Ishikawa (cell line): Measurements from ENCODE around the gene NSMCE1.

Experiments
- RAD21 ChIP-seq: IDR thresholded peaks from 2 replicates; pipeline ENCODE4 v1.6.1; 2012; ENCODE audit warnings: low read depth
- TAF1 ChIP-seq: IDR thresholded peaks from 2 replicates; pipeline ENCODE4 v1.6.1; 2012; ENCODE audit warnings: low read depth, mild to moderate bottlenecking
- TEAD4 ChIP-seq: IDR thresholded peaks from 2 replicates; pipeline ENCODE4 v1.6.1; 2012
- YY1 ChIP-seq: IDR thresholded peaks from 2 replicates; pipeline ENCODE4 v1.6.1; 2012; ENCODE audit warnings: low read depth
- TF ChIP-seq, protein P1 (sequence below): IDR thresholded peaks from 2 replicates; pipeline ENCODE4 v1.6.1; 2012; ENCODE audit warnings: low read depth, mild to moderate bottlenecking

DNA sequence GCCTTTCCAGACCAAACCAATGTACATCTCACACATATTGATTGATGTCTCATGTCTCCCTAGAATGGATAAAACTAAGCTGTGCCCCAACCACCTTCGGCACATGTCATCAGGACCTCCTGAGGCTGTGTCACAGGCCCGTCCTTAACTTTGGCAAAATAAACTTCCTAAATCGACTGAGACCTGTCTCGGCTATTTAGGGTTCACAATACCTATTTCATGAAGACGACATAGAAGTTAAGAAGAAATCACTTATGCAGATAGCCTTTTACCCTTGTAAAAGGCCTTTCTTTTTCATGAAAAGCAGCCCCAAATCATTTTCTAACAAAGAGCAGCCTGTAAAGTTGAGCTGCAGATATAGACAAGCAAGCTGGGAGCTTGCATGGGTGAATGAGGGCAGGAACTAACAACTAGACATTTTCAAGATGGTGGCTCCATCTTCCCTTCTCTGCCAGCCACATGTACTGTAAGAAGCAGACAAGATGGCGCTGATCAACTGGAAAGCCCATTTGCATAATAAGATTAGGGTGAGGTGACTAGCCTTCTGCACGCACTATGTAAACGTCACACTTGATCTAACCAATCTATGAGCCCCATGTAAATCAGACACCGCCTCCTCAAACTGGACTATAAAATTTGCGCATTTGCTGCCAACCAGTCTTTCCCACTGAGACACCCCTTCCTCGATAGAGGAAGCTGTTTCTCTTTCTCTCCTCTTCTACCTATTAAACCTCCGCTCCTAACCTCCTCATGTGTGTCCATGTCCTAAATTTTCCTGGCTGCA is 69.9 kb downstream of the NSMCE1 start:
- TF ChIP-seq TEAD4 (no peak), RAD21 (no peak), TAF1 (no peak), YY1 (no peak)
- TF ChIP-seq, protein P1, sequence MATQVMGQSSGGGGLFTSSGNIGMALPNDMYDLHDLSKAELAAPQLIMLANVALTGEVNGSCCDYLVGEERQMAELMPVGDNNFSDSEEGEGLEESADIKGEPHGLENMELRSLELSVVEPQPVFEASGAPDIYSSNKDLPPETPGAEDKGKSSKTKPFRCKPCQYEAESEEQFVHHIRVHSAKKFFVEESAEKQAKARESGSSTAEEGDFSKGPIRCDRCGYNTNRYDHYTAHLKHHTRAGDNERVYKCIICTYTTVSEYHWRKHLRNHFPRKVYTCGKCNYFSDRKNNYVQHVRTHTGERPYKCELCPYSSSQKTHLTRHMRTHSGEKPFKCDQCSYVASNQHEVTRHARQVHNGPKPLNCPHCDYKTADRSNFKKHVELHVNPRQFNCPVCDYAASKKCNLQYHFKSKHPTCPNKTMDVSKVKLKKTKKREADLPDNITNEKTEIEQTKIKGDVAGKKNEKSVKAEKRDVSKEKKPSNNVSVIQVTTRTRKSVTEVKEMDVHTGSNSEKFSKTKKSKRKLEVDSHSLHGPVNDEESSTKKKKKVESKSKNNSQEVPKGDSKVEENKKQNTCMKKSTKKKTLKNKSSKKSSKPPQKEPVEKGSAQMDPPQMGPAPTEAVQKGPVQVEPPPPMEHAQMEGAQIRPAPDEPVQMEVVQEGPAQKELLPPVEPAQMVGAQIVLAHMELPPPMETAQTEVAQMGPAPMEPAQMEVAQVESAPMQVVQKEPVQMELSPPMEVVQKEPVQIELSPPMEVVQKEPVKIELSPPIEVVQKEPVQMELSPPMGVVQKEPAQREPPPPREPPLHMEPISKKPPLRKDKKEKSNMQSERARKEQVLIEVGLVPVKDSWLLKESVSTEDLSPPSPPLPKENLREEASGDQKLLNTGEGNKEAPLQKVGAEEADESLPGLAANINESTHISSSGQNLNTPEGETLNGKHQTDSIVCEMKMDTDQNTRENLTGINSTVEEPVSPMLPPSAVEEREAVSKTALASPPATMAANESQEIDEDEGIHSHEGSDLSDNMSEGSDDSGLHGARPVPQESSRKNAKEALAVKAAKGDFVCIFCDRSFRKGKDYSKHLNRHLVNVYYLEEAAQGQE, result no peak
